ENCODE results near the gene ANKRD33.

ANKRD33 gene

GRCh38 chr12:51886021-51886710 is 1.7 kb upstream of the ANKRD33 start:
- no peak for TF ChIP-seq GLIS3 (CRISPR knock-in tag; IDR thresholded peaks at IDR 0.05)
- no peak for TF ChIP-seq ESRRG (CRISPR knock-in tag; IDR thresholded peaks at IDR 0.05)
- no peak for TF ChIP-seq TSHZ2 (CRISPR knock-in tag; IDR thresholded peaks at IDR 0.05)
- no peak for TF ChIP-seq ZFP30 (CRISPR knock-in tag; IDR thresholded peaks at IDR 0.05)
- no peak for TF ChIP-seq POU6F1 (CRISPR knock-in tag; IDR thresholded peaks at IDR 0.05; ENCODE audit: borderline replicate concordance, low read depth)
- TF ChIP-seq TOX (CRISPR knock-in tag; IDR thresholded peaks at IDR 0.05; ENCODE audit: borderline replicate concordance) = no peak
- no peak for TF ChIP-seq CSRNP3 (CRISPR knock-in tag; IDR thresholded peaks at IDR 0.05)
- TF ChIP-seq ARNTL (CRISPR knock-in tag; IDR thresholded peaks at IDR 0.05; ENCODE audit: borderline replicate concordance, low read depth) = no peak
- TF ChIP-seq ZFP3 (CRISPR knock-in tag; IDR thresholded peaks at IDR 0.05) = no peak
- TF ChIP-seq ZNF565 (CRISPR knock-in tag; conservative IDR thresholded peaks at IDR 0.05; ENCODE audit: low read depth) = no peak
- TF ChIP-seq ZNF70 (CRISPR knock-in tag; IDR thresholded peaks at IDR 0.05) = no peak
- no peak for TF ChIP-seq BACH2 (CRISPR knock-in tag; IDR thresholded peaks at IDR 0.05; ENCODE audit: borderline replicate concordance)
- no peak for TF ChIP-seq PATZ1 (CRISPR knock-in tag; IDR thresholded peaks at IDR 0.05; ENCODE audit: borderline replicate concordance)
- no peak for TF ChIP-seq PPARA (CRISPR knock-in tag; IDR thresholded peaks at IDR 0.05; ENCODE audit: borderline replicate concordance)
- TF ChIP-seq SNAI2 (CRISPR knock-in tag; IDR thresholded peaks at IDR 0.05) = no peak
- no peak for TF ChIP-seq ZC3H10 (CRISPR knock-in tag; IDR thresholded peaks at IDR 0.05)
- ATAC-seq = peak; percentile 69

- ATAC-seq = no peak
- no peak for TF ChIP-seq ZNF8 (CRISPR knock-in tag; IDR thresholded peaks at IDR 0.05)
- TF ChIP-seq GLIS3 (CRISPR knock-in tag; IDR thresholded peaks at IDR 0.05) = no peak
- no peak for TF ChIP-seq ZNF70 (CRISPR knock-in tag; IDR thresholded peaks at IDR 0.05)
- no peak for TF ChIP-seq CSRNP3 (CRISPR knock-in tag; IDR thresholded peaks at IDR 0.05)
- TF ChIP-seq OSR1 (CRISPR knock-in tag; IDR thresholded peaks at IDR 0.05) = no peak
- no peak for TF ChIP-seq RARB (CRISPR knock-in tag; IDR thresholded peaks at IDR 0.05)
- TF ChIP-seq POU6F1 (CRISPR knock-in tag; IDR thresholded peaks at IDR 0.05; ENCODE audit: borderline replicate concordance, low read depth) = no peak
- no peak for TF ChIP-seq CSDC2 (CRISPR knock-in tag; IDR thresholded peaks at IDR 0.05)
- TF ChIP-seq ZFP3 (CRISPR knock-in tag; IDR thresholded peaks at IDR 0.05) = no peak
- no peak for TF ChIP-seq TCF4 (CRISPR knock-in tag; IDR thresholded peaks at IDR 0.05; ENCODE audit: borderline replicate concordance)
- TF ChIP-seq ZC3H10 (CRISPR knock-in tag; IDR thresholded peaks at IDR 0.05) = no peak
- TF ChIP-seq CREB5 (CRISPR knock-in tag; IDR thresholded peaks at IDR 0.05; ENCODE audit: low read depth) = no peak
- TF ChIP-seq PATZ1 (CRISPR knock-in tag; IDR thresholded peaks at IDR 0.05; ENCODE audit: borderline replicate concordance) = no peak
- TF ChIP-seq ARNTL (CRISPR knock-in tag; IDR thresholded peaks at IDR 0.05; ENCODE audit: borderline replicate concordance, low read depth) = no peak
- no peak for TF ChIP-seq PPARA (CRISPR knock-in tag; IDR thresholded peaks at IDR 0.05; ENCODE audit: borderline replicate concordance)
Observed at GRCh38 chr12:51888316-51889215, 663 bp downstream of the ANKRD33 start.
